HL-60 (cell line): ENCODE measurements around the gene EPB41L4B.

Experiments used
- DNase-seq, 2 experiments: peaks; one replicate each; pipeline ENCODE4 v3.0.0-alpha.2; 2010 to 2020; ENCODE audit warnings: low read depth in 1 of 2, low spot score in 1 of 2
- H3K27ac ChIP-seq: fragments of 250-450 bp; sonication (Bioruptor Pico); replicated peaks from 2 replicates; pipeline ENCODE4 v1.5.1; 2020; ENCODE audit warnings: mild to moderate bottlenecking, moderate library complexity
- H3K27me3 ChIP-seq: fragments of 250-450 bp; sonication (Bioruptor Pico); 2 replicates; pipeline ENCODE4 v1.5.1; 2021; ENCODE audit warnings: mild to moderate bottlenecking, moderate library complexity; ENCODE audit not compliant: insufficient read depth, poor library complexity, severe bottlenecking
- H3K4me3 ChIP-seq: replicated peaks from 2 replicates; pipeline ENCODE4 v1.5.1; 2011; ENCODE audit warnings: mild to moderate bottlenecking, control low read depth, low read length; ENCODE audit not compliant: insufficient read depth
- CTCF ChIP-seq: IDR thresholded peaks from one replicate; pipeline ENCODE4 v1.5.1; 2011; ENCODE audit warnings: low read length, control low read depth, inconsistent platforms; ENCODE audit not compliant: insufficient read depth
- GABPA ChIP-seq: IDR thresholded peaks from 2 replicates; pipeline ENCODE4 v1.6.1; 2012; ENCODE audit warnings: low read depth
- POLR2AphosphoS5 ChIP-seq: IDR thresholded peaks from 2 replicates; pipeline ENCODE4 v1.6.1; 2012; ENCODE audit warnings: low read depth
- SPI1 ChIP-seq: IDR thresholded peaks from 2 replicates; pipeline ENCODE4 v1.6.1; 2012; ENCODE audit warnings: low read depth, mild to moderate bottlenecking, borderline replicate concordance
- TF ChIP-seq, protein P1 (sequence below): IDR thresholded peaks from 2 replicates; pipeline ENCODE4 v1.6.1; 2012; ENCODE audit warnings: low read depth; ENCODE audit not compliant: insufficient replicate concordance

EPB41L4B gene

GRCh38 chr9:109166171-109166770 is 154.6 kb downstream of the EPB41L4B start:
- Histone ChIP-seq H3K27me3 (peaks cover 19% of the 10 kb centered on the region), H3K4me3 (no peak overlapping the region), H3K27ac (no peak overlapping the region)
- DNase-seq = no peak
- TF ChIP-seq SPI1 (no peak), POLR2AphosphoS5 (no peak), CTCF (no peak), GABPA (no peak)
- TF ChIP-seq, protein P1, sequence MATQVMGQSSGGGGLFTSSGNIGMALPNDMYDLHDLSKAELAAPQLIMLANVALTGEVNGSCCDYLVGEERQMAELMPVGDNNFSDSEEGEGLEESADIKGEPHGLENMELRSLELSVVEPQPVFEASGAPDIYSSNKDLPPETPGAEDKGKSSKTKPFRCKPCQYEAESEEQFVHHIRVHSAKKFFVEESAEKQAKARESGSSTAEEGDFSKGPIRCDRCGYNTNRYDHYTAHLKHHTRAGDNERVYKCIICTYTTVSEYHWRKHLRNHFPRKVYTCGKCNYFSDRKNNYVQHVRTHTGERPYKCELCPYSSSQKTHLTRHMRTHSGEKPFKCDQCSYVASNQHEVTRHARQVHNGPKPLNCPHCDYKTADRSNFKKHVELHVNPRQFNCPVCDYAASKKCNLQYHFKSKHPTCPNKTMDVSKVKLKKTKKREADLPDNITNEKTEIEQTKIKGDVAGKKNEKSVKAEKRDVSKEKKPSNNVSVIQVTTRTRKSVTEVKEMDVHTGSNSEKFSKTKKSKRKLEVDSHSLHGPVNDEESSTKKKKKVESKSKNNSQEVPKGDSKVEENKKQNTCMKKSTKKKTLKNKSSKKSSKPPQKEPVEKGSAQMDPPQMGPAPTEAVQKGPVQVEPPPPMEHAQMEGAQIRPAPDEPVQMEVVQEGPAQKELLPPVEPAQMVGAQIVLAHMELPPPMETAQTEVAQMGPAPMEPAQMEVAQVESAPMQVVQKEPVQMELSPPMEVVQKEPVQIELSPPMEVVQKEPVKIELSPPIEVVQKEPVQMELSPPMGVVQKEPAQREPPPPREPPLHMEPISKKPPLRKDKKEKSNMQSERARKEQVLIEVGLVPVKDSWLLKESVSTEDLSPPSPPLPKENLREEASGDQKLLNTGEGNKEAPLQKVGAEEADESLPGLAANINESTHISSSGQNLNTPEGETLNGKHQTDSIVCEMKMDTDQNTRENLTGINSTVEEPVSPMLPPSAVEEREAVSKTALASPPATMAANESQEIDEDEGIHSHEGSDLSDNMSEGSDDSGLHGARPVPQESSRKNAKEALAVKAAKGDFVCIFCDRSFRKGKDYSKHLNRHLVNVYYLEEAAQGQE = no peak

DNA sequence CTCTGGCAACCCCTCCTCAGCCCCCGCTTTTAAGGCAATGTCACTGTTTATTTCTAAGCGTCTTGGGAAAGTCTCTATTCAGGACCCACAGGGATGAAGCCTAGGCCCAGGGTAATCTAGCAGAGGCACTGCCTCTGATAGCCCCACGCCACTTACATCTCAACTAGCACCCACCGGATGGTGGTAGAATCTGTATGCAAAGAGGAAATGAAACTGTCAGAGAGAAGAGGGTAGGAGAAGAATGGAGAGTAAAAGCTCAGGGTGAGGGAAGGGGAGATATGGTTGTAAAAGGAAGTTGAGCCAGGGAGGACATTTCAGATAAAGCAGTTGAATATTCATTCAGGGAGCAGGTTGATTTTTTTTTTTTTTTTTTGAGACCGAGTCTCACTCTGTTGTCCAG is 156.8 kb downstream of the EPB41L4B start:
- DNase-seq = no peak
- H3K4me3 ChIP-seq = no peak overlapping the region
- H3K27ac ChIP-seq = no peak overlapping the region
- no peak for TF ChIP-seq GABPA
- no peak for TF ChIP-seq SPI1
- no peak for TF ChIP-seq CTCF
- no peak for TF ChIP-seq POLR2AphosphoS5
- TF ChIP-seq, protein P1 = no peak
- peaks cover 19% of the 10 kb centered on the region for H3K27me3 ChIP-seq

- Histone ChIP-seq H3K27me3 (peaks cover 17% of the 10 kb centered on the region), H3K27ac (no peak overlapping the region), H3K4me3 (no peak overlapping the region)
- DNase-seq = no peak
- TF ChIP-seq GABPA (no peak), SPI1 (no peak), POLR2AphosphoS5 (no peak), CTCF (no peak)
- TF ChIP-seq, protein P1 = no peak
Observed at GRCh38 chr9:109163194-109163593, 157.7 kb downstream of the EPB41L4B start.
